Measurements from ENCODE around the gene MAN2A2. TPM values are rescaled to one million over a fixed set of nuclear protein-coding genes. Genes with fewer than 3 reads are reported as not detected.
"Not testable (repeated sequence)": the region's sequence is repeated elsewhere in the genome, so short reads cannot be mapped to it uniquely, and the experiment has no call there.

MAN2A2 gene
- total RNA-seq, 2 experiments from 2014 or later = 11.6 to 12.2 TPM

- H3K9me3 ChIP-seq (ENCODE audit: low read length) = no peaks in the 10 kb centered on the region
- H3K9me2 ChIP-seq (ENCODE audit: insufficient read depth, low read length) = no peaks in the 10 kb centered on the region
- H3K27ac ChIP-seq (ENCODE audit: low read depth, low read length, poor library complexity, severe bottlenecking) = no peak overlapping the region
- H3K4me2 ChIP-seq (ENCODE audit: low read length) = no peak overlapping the region
- BruUV-seq (replicated peaks) = no TSS peak
- no peak for DNase-seq (ENCODE audit: low spot score)
- H3K79me2 ChIP-seq (ENCODE audit: insufficient read depth, low read depth, low read length) = no peaks in the 10 kb centered on the region
- H3K4me1 ChIP-seq (ENCODE audit: insufficient read depth, low read length, poor library complexity, severe bottlenecking) = peaks cover 22% of the 10 kb centered on the region
- H4K20me1 ChIP-seq (ENCODE audit: insufficient read depth, low read length) = no peaks in the 10 kb centered on the region
- POLR2A ChIA-PET = interaction anchor here (0.6 to 2.7 kb wide), 3 partner anchors 38 to 89 kb away, joined by 3 to 10 read pairs (median 6); partner anchors contain the start of gene UNC45A
- intact Hi-C loops (cut with micrococcal nuclease; ENCODE audit: unreplicated experiment) = no loop called here
- H3K4me3 ChIP-seq (ENCODE audit: low read depth, low read length, poor library complexity, severe bottlenecking) = no peak overlapping the region
- TF ChIP-seq CTCF (conservative IDR thresholded peaks at IDR 0.05; ENCODE audit: low read length) (0 out of 2 replicates have a peak, but pooled peaks have one; percentile 21), EZH2phosphoT487 (IDR thresholded peaks at IDR 0.05; ENCODE audit: borderline replicate concordance, low read depth, low read length) (no peak)
- no peak overlapping the region for H2AFZ ChIP-seq (ENCODE audit: low read length)
- H3K36me3 ChIP-seq (ENCODE audit: insufficient read depth, low read length) = peaks cover 4% of the 10 kb centered on the region; the same call in 1 of the 2 replicates
- CTCF ChIA-PET (ENCODE audit: unreplicated experiment) = interaction anchor here (1.2 kb wide), 1 partner anchor 37 kb away, joined by 4 read pairs; no protein-coding TSS in a partner anchor
Observed at GRCh38 chr15:90895571-90896117, 7.5 kb upstream of the MAN2A2 start.

GRCh38 chr15:90897131-90897655 is 5.9 kb upstream of the MAN2A2 start:
- H4K20me1 ChIP-seq (ENCODE audit: insufficient read depth, low read length); H3K9me3 ChIP-seq (ENCODE audit: low read length); BruUV-seq (replicated peaks); intact Hi-C loops (cut with micrococcal nuclease; ENCODE audit: unreplicated experiment); H3K36me3 ChIP-seq (ENCODE audit: insufficient read depth, low read length); H2AFZ ChIP-seq (ENCODE audit: low read length); H3K9me2 ChIP-seq (ENCODE audit: insufficient read depth, low read length); H3K79me2 ChIP-seq (ENCODE audit: insufficient read depth, low read depth, low read length): not testable (repeated sequence)
- TF ChIP-seq CTCF (conservative IDR thresholded peaks at IDR 0.05; ENCODE audit: low read length) = peak; percentile 48; the same call in 1 of the 2 replicates
- peak overlapping the region; percentile 50 for H3K4me3 ChIP-seq (ENCODE audit: low read depth, low read length, poor library complexity, severe bottlenecking)
- peak overlapping the region; percentile 76 for H3K4me2 ChIP-seq (ENCODE audit: low read length)
- POLR2A ChIA-PET = interaction anchor here (0.5 to 2.7 kb wide), 4 partner anchors 31 to 110 kb away, joined by 3 to 10 read pairs (median 3); partner anchors contain the start of gene UNC45A
- H3K4me1 ChIP-seq (ENCODE audit: insufficient read depth, low read length, poor library complexity, severe bottlenecking) = peaks cover 30% of the 10 kb centered on the region
- CTCF ChIA-PET (ENCODE audit: unreplicated experiment) = interaction anchor here (0.6 to 0.9 kb wide), 2 partner anchors 12 to 180 kb away, joined by 3 to 5 read pairs; no protein-coding TSS in a partner anchor
- peak overlapping the region; percentile 71 for H3K27ac ChIP-seq (ENCODE audit: low read depth, low read length, poor library complexity, severe bottlenecking)
- peak; percentile 88 for DNase-seq (ENCODE audit: low spot score)

Data from OCI-LY7 (cell line).